Measurements from ENCODE around the gene PDE4B. TPM values are rescaled to one million over a fixed set of nuclear protein-coding genes. Genes with fewer than 3 reads are reported as not detected.

PDE4B gene
- total and polyA plus RNA-seq, 2 donors from 2014 or later: 2.0 to 8.7 TPM

DNA sequence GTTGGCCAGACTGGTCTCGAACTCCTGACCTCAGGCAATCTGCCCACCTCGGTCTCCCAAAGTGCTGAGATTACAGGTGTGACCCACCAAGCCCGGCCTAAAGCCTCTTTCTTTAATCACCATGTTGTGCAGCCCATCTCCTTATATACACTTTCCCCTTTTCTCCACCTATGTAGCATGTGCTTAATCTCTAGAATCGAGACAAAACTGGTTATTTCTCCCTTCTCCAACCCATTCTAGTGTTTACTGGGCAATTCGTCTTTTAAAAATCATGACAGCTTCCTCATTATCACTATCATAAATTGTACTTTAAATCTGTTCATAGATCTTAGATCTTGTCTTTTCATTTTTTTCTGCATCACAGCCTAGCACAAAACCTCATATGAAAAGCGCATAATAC lies 285.7 kb downstream of the PDE4B start:
- H3K4me1 ChIP-seq (ENCODE audit: control insufficient read depth in 2 of 3, insufficient read depth in 2 of 3, low read depth in 1 of 3, low read length in 3 of 3): no peaks in the 10 kb centered on the region
- DNase-seq: no peak
- no peaks in the 10 kb centered on the region for H3K36me3 ChIP-seq (ENCODE audit: control insufficient read depth in 2 of 3, insufficient read depth in 3 of 3, low read length in 3 of 3)
- intact Hi-C loops (cut with DNase I): no loop called here
- H3K9me3 ChIP-seq (ENCODE audit: control insufficient read depth in 2 of 3, insufficient read depth in 1 of 3, low read length in 3 of 3): no peaks in the 10 kb centered on the region
- no peak overlapping the region for H3K4me3 ChIP-seq (ENCODE audit: low read length in 3 of 3)
- no peak overlapping the region for H3K9ac ChIP-seq (ENCODE audit: low read length in 3 of 3)
- no peak for FAIRE-seq
- no peaks in the 10 kb centered on the region for H3K27me3 ChIP-seq (ENCODE audit: control insufficient read depth, insufficient read depth, low read length)
- no peak overlapping the region for H3K27ac ChIP-seq (ENCODE audit: low read depth in 2 of 2, low read length in 2 of 2)
- TF ChIP-seq, protein P1, sequence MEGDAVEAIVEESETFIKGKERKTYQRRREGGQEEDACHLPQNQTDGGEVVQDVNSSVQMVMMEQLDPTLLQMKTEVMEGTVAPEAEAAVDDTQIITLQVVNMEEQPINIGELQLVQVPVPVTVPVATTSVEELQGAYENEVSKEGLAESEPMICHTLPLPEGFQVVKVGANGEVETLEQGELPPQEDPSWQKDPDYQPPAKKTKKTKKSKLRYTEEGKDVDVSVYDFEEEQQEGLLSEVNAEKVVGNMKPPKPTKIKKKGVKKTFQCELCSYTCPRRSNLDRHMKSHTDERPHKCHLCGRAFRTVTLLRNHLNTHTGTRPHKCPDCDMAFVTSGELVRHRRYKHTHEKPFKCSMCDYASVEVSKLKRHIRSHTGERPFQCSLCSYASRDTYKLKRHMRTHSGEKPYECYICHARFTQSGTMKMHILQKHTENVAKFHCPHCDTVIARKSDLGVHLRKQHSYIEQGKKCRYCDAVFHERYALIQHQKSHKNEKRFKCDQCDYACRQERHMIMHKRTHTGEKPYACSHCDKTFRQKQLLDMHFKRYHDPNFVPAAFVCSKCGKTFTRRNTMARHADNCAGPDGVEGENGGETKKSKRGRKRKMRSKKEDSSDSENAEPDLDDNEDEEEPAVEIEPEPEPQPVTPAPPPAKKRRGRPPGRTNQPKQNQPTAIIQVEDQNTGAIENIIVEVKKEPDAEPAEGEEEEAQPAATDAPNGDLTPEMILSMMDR (IDR thresholded peaks at IDR 0.05; ENCODE audit: borderline replicate concordance, extremely low read depth, insufficient read depth): no peak

DNA sequence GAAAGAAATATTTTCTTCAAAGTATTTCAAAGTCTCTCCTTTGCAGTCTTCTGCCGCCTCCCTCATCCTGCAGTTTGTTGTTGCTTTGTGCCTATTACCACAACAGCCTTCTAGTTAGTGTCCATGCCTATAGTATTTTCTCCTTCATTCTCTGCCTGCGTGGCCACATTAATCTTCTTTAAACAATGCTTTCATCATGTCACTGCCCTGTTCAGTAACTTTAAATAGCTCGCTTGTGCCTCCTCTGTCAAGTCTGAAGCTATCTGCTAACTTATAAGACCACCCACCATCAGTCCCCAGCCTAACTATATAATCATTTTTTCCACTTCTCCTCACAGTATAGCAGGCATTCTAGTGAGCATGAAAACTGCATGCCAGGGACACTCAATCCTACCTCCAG lies 290.3 kb downstream of the PDE4B start:
- Histone ChIP-seq H3K27ac (ENCODE audit: low read depth in 2 of 2, low read length in 2 of 2) (no peak overlapping the region), H3K9me3 (ENCODE audit: control insufficient read depth in 2 of 3, insufficient read depth in 1 of 3, low read length in 3 of 3) (no peaks in the 10 kb centered on the region), H3K4me1 (ENCODE audit: control insufficient read depth in 2 of 3, insufficient read depth in 2 of 3, low read depth in 1 of 3, low read length in 3 of 3) (no peaks in the 10 kb centered on the region), H3K27me3 (ENCODE audit: control insufficient read depth, insufficient read depth, low read length) (no peaks in the 10 kb centered on the region), H3K4me3 (ENCODE audit: low read length in 3 of 3) (no peak overlapping the region), H3K36me3 (ENCODE audit: control insufficient read depth in 2 of 3, insufficient read depth in 3 of 3, low read length in 3 of 3) (no peaks in the 10 kb centered on the region), H3K9ac (ENCODE audit: low read length in 3 of 3) (no peak overlapping the region)
- FAIRE-seq (no peak), DNase-seq (no peak)
- TF ChIP-seq, protein P1 (IDR thresholded peaks at IDR 0.05; ENCODE audit: borderline replicate concordance, extremely low read depth, insufficient read depth): no peak
- intact Hi-C loops (cut with DNase I): no loop called here

DNA sequence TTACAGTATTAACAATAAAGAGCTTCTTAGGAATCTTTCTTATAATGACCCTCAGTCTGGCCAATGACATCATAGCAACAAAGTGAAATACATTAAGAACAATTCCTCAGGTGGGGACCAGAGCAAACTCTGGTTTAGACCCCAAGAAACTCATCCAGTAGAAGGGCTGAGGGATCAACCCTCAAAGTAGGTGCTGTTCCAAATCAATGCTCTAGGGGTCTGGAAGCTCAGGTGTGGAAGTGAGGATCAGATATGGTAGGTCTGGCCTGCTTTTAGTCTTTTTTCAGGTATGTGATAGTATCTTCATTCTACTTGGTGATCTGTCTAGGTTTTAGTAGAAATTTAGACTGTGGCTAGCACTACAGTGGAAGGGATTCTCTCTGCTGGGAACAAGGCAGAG lies 291.7 kb downstream of the PDE4B start:
- TF ChIP-seq, protein P1 (IDR thresholded peaks at IDR 0.05; ENCODE audit: borderline replicate concordance, extremely low read depth, insufficient read depth): no peak
- intact Hi-C loops (cut with DNase I): no loop called here
- H3K9me3 ChIP-seq (ENCODE audit: control insufficient read depth in 2 of 3, insufficient read depth in 1 of 3, low read length in 3 of 3): no peaks in the 10 kb centered on the region
- H3K36me3 ChIP-seq (ENCODE audit: control insufficient read depth in 2 of 3, insufficient read depth in 3 of 3, low read length in 3 of 3): no peaks in the 10 kb centered on the region
- no peaks in the 10 kb centered on the region for H3K27me3 ChIP-seq (ENCODE audit: control insufficient read depth, insufficient read depth, low read length)
- H3K4me3 ChIP-seq (ENCODE audit: low read length in 3 of 3): no peak overlapping the region
- FAIRE-seq (no peak), DNase-seq (no peak)
- no peaks in the 10 kb centered on the region for H3K4me1 ChIP-seq (ENCODE audit: control insufficient read depth in 2 of 3, insufficient read depth in 2 of 3, low read depth in 1 of 3, low read length in 3 of 3)
- H3K9ac ChIP-seq (ENCODE audit: low read length in 3 of 3): no peak overlapping the region
- H3K27ac ChIP-seq (ENCODE audit: low read depth in 2 of 2, low read length in 2 of 2): no peak overlapping the region

DNA sequence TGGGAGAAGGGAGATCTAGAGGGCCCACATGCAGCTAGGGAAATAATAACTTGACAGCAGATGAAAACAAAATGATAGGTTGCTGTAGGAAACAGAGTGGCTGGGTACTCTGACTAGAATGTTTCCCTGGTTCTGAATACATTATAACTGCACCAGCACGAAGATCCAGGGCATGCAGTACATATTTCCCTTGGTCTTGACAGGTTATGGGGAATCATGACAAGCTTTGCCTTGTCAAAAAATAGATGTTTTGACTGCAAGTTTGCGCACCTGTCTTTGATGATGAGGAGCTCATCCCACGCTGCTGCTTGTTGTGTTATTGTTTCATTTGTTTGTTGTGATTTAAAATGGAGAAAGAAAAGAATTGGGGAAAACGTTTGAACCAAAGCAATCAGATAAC lies 292.9 kb downstream of the PDE4B start:
- FAIRE-seq (no peak), DNase-seq (no peak)
- TF ChIP-seq, protein P1 (IDR thresholded peaks at IDR 0.05; ENCODE audit: borderline replicate concordance, extremely low read depth, insufficient read depth): no peak
- H3K4me3 ChIP-seq (ENCODE audit: low read length in 3 of 3): no peak overlapping the region
- no peaks in the 10 kb centered on the region for H3K4me1 ChIP-seq (ENCODE audit: control insufficient read depth in 2 of 3, insufficient read depth in 2 of 3, low read depth in 1 of 3, low read length in 3 of 3)
- H3K36me3 ChIP-seq (ENCODE audit: control insufficient read depth in 2 of 3, insufficient read depth in 3 of 3, low read length in 3 of 3): no peaks in the 10 kb centered on the region
- no peaks in the 10 kb centered on the region for H3K27me3 ChIP-seq (ENCODE audit: control insufficient read depth, insufficient read depth, low read length)
- no peaks in the 10 kb centered on the region for H3K9me3 ChIP-seq (ENCODE audit: control insufficient read depth in 2 of 3, insufficient read depth in 1 of 3, low read length in 3 of 3)
- H3K27ac ChIP-seq (ENCODE audit: low read depth in 2 of 2, low read length in 2 of 2): no peak overlapping the region
- H3K9ac ChIP-seq (ENCODE audit: low read length in 3 of 3): no peak overlapping the region
- intact Hi-C loops (cut with DNase I): no loop called here

All from kidney (tissue), 14 donors.